ENCODE data around the gene IFNA14. TPM values are rescaled to one million over a fixed set of nuclear protein-coding genes. Genes with fewer than 3 reads are reported as not detected.
"Not testable (repeated sequence)": the region's sequence is repeated elsewhere in the genome, so short reads cannot be mapped to it uniquely, and the experiment has no call there.

Gene IFNA14
- total RNA-seq, 1 donor from 2014 or later, result not detected

DNA sequence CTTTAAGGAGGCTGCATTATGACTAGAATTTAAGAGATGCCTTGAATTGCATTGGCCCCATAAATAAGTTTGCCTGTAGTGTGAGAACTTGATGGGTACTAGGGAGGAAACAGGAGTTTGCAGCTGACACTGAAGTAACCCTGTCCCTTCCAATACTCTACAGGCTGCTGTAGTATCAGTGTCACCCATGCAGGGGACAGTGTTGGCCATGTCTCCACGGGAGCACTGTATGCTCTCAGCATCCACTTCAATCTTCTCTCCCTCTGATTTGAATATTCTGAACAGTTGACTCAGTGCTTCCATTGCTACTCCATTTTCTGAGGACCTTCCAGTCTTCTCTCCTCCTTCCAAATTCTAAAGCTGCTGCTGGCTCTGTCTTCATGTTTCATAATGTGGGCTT, 11.4 kb upstream of the IFNA14 start:
- DNase-seq (ENCODE audit: low spot score), result no peak
- intact Hi-C loops (cut with micrococcal nuclease), result no loop called here
- Mint-ChIP-seq H3K4me1 (ENCODE audit: low read depth) (peaks cover 9% of the 10 kb centered on the region), H3K36me3 (ENCODE audit: low read depth) (no peaks in the 10 kb centered on the region), H3K27ac (no peak overlapping the region), H3K9me3 (no peaks in the 10 kb centered on the region), H3K27me3 (ENCODE audit: low read depth) (peaks cover 38% of the 10 kb centered on the region), H3K4me3 (ENCODE audit: low read depth) (no peak overlapping the region)

DNA sequence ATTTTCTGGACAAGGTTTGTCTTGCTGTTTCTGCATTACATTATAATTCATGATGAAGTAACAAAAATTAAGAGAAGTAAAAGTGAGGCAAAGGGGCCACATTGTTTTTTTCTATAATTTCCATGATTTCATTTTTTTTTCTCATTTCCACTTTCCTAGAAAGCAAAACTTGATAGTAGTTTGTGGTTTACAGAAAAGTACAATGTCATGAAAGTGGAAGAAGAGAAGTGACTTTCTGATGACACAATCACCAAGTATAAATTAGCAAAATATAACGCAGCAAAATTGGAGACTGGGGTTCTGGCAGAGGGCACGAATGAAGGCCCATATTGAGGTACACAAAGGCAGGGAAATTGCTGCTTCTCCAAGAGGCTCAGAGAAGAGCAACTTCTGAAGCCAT, 5.0 kb upstream of the IFNA14 start:
- Mint-ChIP-seq H3K4me1 (ENCODE audit: low read depth) (peaks cover 3% of the 10 kb centered on the region), H3K27ac (no peak overlapping the region), H3K4me3 (ENCODE audit: low read depth) (no peak overlapping the region), H3K36me3 (ENCODE audit: low read depth) (no peaks in the 10 kb centered on the region), H3K9me3 (no peaks in the 10 kb centered on the region), H3K27me3 (ENCODE audit: low read depth) (peaks cover 23% of the 10 kb centered on the region)
- DNase-seq (ENCODE audit: low spot score), result no peak
- intact Hi-C loops (cut with micrococcal nuclease), result no loop called here

DNA sequence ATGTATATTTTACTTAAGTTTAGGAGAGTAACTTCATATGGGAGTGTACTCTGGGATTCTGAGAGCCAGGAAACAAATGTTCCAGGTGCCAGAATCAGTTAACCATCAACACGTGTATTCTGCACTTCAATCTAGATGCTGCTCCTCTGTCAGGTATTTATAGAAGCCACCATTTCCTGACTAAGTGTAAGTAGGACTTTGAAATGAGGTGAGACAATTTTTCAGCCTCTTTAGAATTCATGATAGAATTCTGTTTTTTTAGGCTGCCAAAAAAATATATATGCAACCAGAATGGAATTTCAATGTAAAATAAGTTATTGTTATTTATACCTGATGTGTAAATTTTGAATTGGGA, 3.5 kb downstream of the IFNA14 start:
- intact Hi-C loops (cut with micrococcal nuclease), result loop anchor here (10.0 kb wide), 2 partner anchors 218 to 548 kb away; no protein-coding TSS in a partner anchor
- not testable (repeated sequence) for DNase-seq (ENCODE audit: low spot score); H3K4me3 Mint-ChIP-seq (ENCODE audit: low read depth); H3K4me1 Mint-ChIP-seq (ENCODE audit: low read depth); H3K36me3 Mint-ChIP-seq (ENCODE audit: low read depth); H3K27ac Mint-ChIP-seq; H3K9me3 Mint-ChIP-seq
- peaks cover 21% of the 10 kb centered on the region for H3K27me3 Mint-ChIP-seq (ENCODE audit: low read depth)

DNA sequence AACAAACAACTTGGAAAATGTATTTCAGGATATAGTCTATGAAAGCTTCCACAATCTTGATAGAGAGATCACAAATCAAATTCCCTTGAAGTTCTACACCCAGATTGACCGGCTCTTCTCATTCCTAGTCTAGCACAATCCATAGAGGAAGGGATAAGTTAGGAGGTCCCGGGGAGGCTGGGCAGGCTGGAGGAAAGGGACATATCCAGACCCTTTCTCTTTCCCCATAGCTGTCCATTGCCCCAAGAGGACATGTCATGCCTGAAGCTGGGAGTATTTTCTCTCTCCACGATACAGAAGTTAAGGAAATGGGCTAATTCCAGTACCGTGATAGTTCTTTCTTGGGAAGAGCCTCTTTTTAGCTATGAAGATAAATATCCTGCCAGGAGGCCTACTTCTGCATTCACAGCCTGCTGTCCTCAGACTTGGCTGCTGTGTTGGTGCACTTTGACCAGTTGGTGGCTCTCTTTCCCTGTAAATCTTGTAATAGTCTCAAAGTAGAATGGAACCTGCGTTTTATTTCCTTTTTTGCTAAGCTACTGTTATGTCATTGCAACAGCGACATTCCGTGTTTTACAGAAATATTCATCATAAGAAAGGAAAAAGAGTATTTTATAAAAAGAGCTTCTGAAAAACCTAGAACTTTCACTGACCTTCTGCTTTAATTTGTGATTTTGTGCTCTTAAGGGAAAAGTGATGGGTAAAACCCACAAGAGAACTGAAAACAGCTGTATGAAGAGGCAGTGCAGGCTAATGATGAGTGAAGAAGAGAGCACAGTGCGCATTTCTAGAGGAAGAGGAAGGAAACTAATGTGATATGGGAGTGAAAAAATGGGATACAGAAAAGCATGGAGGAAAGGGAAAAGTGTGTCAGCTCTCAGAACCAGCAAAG, 4.1 kb downstream of the IFNA14 start:
- H3K4me1 Mint-ChIP-seq (ENCODE audit: low read depth); H3K4me3 Mint-ChIP-seq (ENCODE audit: low read depth); H3K27ac Mint-ChIP-seq; H3K9me3 Mint-ChIP-seq; DNase-seq (ENCODE audit: low spot score); H3K36me3 Mint-ChIP-seq (ENCODE audit: low read depth): not testable (repeated sequence)
- H3K27me3 Mint-ChIP-seq (ENCODE audit: low read depth), result peaks cover 21% of the 10 kb centered on the region
- intact Hi-C loops (cut with micrococcal nuclease), result loop anchor here (10.0 kb wide), 2 partner anchors 219 to 549 kb away; no protein-coding TSS in a partner anchor

DNA sequence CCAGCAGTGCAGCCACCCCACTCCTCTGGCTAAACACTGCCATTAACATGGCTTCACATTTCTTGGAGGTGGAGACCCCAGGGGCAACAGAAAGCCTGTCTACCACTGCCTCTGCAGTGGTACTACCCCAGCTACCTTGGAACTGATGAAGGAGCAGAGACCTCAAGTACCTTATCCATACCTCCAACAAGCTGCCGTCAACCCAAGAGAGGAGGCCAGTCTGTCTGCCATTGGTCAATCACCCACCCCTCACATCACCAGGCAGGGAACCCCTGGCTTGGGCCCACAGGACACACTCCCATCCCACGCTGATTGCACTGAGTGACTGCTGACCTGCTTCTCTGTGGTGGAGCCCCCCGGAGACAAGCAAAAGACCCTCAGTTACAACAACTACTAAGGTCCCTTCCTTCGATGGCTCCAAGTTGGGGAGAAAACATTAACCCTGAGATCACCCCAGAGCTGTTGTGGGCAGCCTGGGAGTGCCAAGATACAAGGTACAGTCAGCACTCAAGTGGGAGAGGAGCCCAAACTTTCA, 5.6 kb downstream of the IFNA14 start:
- H3K36me3 Mint-ChIP-seq (ENCODE audit: low read depth), result no peaks in the 10 kb centered on the region
- H3K27ac Mint-ChIP-seq, result no peak overlapping the region
- DNase-seq (ENCODE audit: low spot score), result no peak
- intact Hi-C loops (cut with micrococcal nuclease), result loop anchor here (10.0 kb wide), 2 partner anchors 221 to 551 kb away; no protein-coding TSS in a partner anchor
- H3K4me1 Mint-ChIP-seq (ENCODE audit: low read depth), result peaks cover 4% of the 10 kb centered on the region
- peaks cover 24% of the 10 kb centered on the region for H3K27me3 Mint-ChIP-seq (ENCODE audit: low read depth)
- no peaks in the 10 kb centered on the region for H3K9me3 Mint-ChIP-seq
- H3K4me3 Mint-ChIP-seq (ENCODE audit: low read depth), result no peak overlapping the region

DNA sequence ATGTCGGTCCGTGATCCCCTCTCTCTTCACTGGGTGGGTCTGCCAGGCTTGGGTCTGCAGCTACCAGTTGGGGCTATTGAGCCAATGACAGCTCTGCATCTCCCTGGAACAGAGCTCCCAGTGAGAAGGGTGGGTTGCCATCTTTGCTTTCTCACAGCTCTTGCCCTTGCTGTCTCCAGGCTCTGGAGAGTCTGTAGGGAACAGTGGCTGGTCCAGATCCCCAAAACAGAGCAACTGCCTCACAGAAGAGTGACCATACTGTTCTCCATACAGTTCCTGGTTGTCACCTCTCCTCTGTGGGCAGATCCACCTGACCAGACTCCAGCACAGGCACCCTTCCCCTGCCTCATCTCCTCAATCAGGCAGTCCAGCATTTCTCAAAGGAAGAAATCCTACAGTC, 6.5 kb downstream of the IFNA14 start:
- no peaks in the 10 kb centered on the region for H3K36me3 Mint-ChIP-seq (ENCODE audit: low read depth)

DNA sequence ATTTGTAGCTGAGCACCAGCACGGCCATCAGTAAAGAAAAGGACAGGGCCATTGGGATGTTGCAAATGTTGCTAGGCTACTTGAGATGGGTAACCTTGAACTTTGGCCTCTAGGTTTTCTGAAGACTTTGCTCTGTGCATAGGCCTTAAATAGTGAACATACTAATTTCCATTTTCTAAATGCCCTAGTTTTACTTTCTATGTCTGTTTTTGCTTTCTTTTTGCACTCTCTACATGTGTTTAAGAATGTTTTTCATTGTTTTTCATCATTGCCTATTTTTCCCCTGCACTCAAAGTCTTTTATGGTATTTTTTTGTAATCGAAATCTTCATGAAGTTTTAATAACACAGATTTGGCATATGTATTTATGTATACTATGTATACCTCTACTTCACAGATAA, 11.7 kb downstream of the IFNA14 start, which contains the start of gene IFNA17:
IFNA17 (minus strand) TSS at position 101 of the 400 bp plus-strand sequence; CDS start at position 52, 49 bp downstream.
- intact Hi-C loops (cut with micrococcal nuclease), result no loop called here
- H3K9me3 Mint-ChIP-seq, result no peaks in the 10 kb centered on the region
- peaks cover 20% of the 10 kb centered on the region for H3K27me3 Mint-ChIP-seq (ENCODE audit: low read depth)
- DNase-seq (ENCODE audit: low spot score), result no peak
- H3K27ac Mint-ChIP-seq, result no peak within 1 kb of the TSS
- no peaks in the 10 kb centered on the region for H3K4me1 Mint-ChIP-seq (ENCODE audit: low read depth)
- H3K4me3 Mint-ChIP-seq (ENCODE audit: low read depth), result no peak within 1 kb of the TSS
- H3K36me3 Mint-ChIP-seq (ENCODE audit: low read depth), result no peaks in the 10 kb centered on the region

More for the DNA sequence above, 6.5 kb downstream of the IFNA14 start:
- Mint-ChIP-seq H3K9me3 (no peaks in the 10 kb centered on the region), H3K27me3 (ENCODE audit: low read depth) (peaks cover 20% of the 10 kb centered on the region), H3K4me3 (ENCODE audit: low read depth) (no peak overlapping the region), H3K27ac (no peak overlapping the region), H3K4me1 (ENCODE audit: low read depth) (peaks cover 4% of the 10 kb centered on the region)
- DNase-seq (ENCODE audit: low spot score), result no peak
- intact Hi-C loops (cut with micrococcal nuclease), result loop anchor here (10.0 kb wide), 2 partner anchors 222 to 552 kb away; no protein-coding TSS in a partner anchor

DNA sequence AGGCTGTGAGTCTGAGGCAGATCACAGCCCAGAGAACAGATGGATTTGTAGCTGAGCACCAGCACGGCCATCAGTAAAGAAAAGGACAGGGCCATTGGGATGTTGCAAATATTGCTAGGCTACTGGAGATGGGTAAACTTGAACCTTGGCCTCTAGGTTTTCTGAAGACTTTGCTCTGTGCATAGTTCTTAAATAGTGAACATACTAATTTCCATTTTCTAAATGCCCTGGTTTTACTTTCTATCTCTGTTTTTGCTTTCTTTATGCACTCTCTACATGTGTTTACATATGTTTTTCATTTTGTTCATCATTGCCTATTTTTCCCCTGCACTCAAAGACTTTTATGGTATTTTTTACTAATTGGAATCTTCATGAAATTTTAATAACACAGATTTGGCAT, 22.6 kb downstream of the IFNA14 start, which contains the start of gene IFNA16:
IFNA16 (minus strand) TSS at position 101 of the 400 bp plus-strand sequence; CDS start at position 95, 6 bp downstream.
- H3K9me3 Mint-ChIP-seq; H3K27ac Mint-ChIP-seq; DNase-seq (ENCODE audit: low spot score); H3K4me3 Mint-ChIP-seq (ENCODE audit: low read depth); H3K4me1 Mint-ChIP-seq (ENCODE audit: low read depth); H3K36me3 Mint-ChIP-seq (ENCODE audit: low read depth): not testable (repeated sequence)
- intact Hi-C loops (cut with micrococcal nuclease), result loop anchor here (10.0 kb wide), 1 partner anchor 98 kb away; no protein-coding TSS in a partner anchor
- H3K27me3 Mint-ChIP-seq (ENCODE audit: low read depth), result peaks cover 36% of the 10 kb centered on the region

DNA sequence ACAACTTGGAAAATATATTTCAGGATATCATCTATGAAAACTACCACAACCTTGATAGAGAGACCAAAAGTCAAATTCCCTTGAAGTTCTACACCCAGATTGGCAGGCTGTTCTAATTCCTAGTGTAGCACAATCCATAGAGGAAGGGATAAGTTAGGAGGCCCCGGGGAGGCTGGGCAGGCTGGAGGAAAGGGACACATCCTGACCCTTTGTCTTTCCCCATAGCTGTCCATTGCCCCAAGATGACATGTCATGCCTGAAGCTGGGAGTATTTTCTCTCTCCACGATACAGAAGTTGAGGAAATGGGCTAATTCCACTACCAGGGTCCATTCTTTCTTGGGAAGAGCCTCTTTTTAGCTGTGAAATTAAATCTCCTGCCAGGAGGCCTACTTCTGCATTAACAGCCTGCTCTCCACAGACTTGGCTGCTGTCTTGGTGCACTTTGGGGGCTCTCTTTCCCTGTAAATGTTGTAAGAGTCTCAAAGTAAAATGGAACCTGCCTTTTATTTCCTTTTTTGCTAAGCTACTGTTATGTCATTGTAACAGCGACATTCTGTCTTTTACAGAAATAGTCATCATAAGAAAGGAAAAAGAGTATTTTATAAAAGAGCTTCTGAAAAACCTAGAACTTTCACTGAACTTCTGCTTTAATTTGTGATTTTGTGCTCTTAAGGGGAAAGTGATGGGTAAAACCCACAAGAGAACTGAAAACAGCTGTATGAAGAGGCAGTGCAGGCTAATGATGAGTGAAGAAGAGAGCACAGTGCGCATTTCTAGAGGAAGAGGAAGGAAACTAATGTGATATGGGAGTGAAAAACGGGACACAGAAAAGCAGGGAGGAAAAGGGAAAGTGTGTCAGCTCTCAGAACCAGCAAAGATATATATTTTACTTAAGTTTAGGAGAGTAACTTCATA, 26.1 kb downstream of the IFNA14 start:
- H3K27ac Mint-ChIP-seq; DNase-seq (ENCODE audit: low spot score); H3K36me3 Mint-ChIP-seq (ENCODE audit: low read depth); H3K4me1 Mint-ChIP-seq (ENCODE audit: low read depth); H3K9me3 Mint-ChIP-seq; H3K4me3 Mint-ChIP-seq (ENCODE audit: low read depth): not testable (repeated sequence)
- intact Hi-C loops (cut with micrococcal nuclease), result loop anchor here (10.0 kb wide), 1 partner anchor 101 kb away; no protein-coding TSS in a partner anchor
- H3K27me3 Mint-ChIP-seq (ENCODE audit: low read depth), result peaks cover 23% of the 10 kb centered on the region

DNA sequence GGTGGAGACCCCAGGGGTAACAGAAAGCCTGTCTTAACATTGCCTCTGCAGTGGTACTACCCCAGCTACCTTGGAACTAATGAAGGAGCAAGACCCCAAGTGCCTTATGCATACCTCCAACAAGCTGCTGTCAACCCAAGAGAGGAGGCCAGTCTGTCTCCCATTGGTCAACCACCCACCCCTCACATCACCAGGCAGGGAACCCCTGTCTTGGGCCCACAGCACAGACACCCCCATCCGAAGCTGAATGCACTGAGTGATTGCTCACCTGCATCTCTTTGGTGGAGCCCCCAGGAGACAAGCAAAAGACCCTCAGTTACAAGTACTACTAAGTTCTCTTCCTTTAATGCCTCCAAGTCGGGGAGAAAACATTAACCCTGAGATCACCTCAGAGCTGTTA, 27.6 kb downstream of the IFNA14 start:
- H3K4me3 Mint-ChIP-seq (ENCODE audit: low read depth); DNase-seq (ENCODE audit: low spot score); H3K36me3 Mint-ChIP-seq (ENCODE audit: low read depth); H3K27ac Mint-ChIP-seq; H3K9me3 Mint-ChIP-seq; H3K4me1 Mint-ChIP-seq (ENCODE audit: low read depth): not testable (repeated sequence)
- H3K27me3 Mint-ChIP-seq (ENCODE audit: low read depth), result peaks cover 15% of the 10 kb centered on the region
- intact Hi-C loops (cut with micrococcal nuclease), result loop anchor here (10.0 kb wide), 1 partner anchor 103 kb away; no protein-coding TSS in a partner anchor

DNA sequence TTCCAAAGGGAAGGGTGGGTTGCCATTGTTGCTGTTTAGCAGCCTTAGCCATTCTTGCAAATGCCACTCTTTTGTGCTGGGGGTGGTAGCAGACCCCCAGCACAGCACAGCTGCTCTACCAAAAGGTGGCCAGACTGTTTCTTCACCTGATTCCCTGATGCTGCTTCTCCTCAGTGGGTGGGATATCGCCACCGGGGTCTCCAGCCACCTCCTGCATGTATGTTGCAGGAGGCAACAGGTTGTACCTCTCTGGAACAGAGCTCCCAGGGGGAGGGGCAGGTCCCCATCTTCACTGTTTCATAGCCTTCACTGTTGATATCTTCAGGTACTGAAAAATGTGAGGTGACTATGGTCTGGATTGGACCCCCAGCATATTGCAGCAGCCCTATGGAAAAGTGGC, 29.0 kb downstream of the IFNA14 start:
- DNase-seq (ENCODE audit: low spot score); H3K9me3 Mint-ChIP-seq; H3K4me1 Mint-ChIP-seq (ENCODE audit: low read depth); H3K4me3 Mint-ChIP-seq (ENCODE audit: low read depth); H3K36me3 Mint-ChIP-seq (ENCODE audit: low read depth); H3K27ac Mint-ChIP-seq: not testable (repeated sequence)
- intact Hi-C loops (cut with micrococcal nuclease), result loop anchor here (10.0 kb wide), 1 partner anchor 104 kb away; no protein-coding TSS in a partner anchor
- peaks cover 14% of the 10 kb centered on the region for H3K27me3 Mint-ChIP-seq (ENCODE audit: low read depth)

DNA sequence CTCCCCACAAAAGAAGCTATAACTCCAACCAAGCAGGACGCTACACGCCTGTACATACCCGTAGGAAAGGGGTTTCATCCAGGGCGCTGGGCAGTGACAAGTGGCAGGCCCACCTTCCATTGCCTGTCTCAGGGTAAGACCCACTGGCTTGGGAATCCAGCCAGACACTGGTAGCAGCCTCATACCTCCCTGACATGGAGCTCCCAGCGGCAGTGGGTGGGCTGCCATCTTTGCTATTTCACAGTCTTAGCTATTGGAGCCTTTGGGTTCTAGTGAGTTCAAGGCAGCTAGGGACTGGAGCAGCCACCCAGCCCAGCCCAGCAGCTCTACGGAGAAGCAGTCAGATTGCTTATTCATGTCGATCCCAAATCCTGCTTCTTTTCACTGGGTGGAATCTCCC, 29.5 kb downstream of the IFNA14 start:
- no peaks in the 10 kb centered on the region for H3K36me3 Mint-ChIP-seq (ENCODE audit: low read depth)

More for the DNA sequence above, 29.5 kb downstream of the IFNA14 start:
- peaks cover 14% of the 10 kb centered on the region for H3K27me3 Mint-ChIP-seq (ENCODE audit: low read depth)
- no peak for DNase-seq (ENCODE audit: low spot score)
- H3K4me1 Mint-ChIP-seq (ENCODE audit: low read depth), result peaks cover 8% of the 10 kb centered on the region
- intact Hi-C loops (cut with micrococcal nuclease), result loop anchor here (10.0 kb wide), 1 partner anchor 104 kb away; no protein-coding TSS in a partner anchor
- no peaks in the 10 kb centered on the region for H3K9me3 Mint-ChIP-seq
- no peak overlapping the region for H3K4me3 Mint-ChIP-seq (ENCODE audit: low read depth)
- H3K27ac Mint-ChIP-seq, result no peak overlapping the region

Measured in activated T-helper 2 cell treated with anti-CD3 and anti-CD28 coated beads, Interferon-gamma antibody, Interleukin-2, Interleukin-4, amounts not matched to agents 10 μg/mL and 5 μg/mL and 100 μg/mL, durations not matched to agents 14 hours and 24 hours and 36 hours (primary cell).